ENCODE results near the gene PATJ.

DNA sequence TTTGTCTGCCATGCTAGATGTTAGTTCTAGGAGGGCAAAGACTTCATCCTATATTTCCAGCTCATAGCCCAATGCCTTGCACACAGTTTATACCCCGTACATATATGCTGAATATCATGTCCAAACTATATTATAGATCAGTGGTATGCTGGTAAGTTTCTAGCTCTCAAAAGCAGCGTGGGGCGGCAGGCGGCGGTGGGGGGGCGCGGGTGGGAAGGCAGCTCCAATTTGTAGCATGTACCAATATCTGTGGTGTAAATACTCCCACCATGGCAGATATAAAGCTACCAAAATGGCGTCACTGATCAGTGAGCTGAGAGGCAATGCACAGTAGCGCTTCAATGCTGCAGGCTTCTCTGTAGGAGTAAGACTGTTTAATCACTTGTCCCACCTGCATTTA is 77.1 kb downstream of the PATJ start:
- TF ChIP-seq, protein P1, sequence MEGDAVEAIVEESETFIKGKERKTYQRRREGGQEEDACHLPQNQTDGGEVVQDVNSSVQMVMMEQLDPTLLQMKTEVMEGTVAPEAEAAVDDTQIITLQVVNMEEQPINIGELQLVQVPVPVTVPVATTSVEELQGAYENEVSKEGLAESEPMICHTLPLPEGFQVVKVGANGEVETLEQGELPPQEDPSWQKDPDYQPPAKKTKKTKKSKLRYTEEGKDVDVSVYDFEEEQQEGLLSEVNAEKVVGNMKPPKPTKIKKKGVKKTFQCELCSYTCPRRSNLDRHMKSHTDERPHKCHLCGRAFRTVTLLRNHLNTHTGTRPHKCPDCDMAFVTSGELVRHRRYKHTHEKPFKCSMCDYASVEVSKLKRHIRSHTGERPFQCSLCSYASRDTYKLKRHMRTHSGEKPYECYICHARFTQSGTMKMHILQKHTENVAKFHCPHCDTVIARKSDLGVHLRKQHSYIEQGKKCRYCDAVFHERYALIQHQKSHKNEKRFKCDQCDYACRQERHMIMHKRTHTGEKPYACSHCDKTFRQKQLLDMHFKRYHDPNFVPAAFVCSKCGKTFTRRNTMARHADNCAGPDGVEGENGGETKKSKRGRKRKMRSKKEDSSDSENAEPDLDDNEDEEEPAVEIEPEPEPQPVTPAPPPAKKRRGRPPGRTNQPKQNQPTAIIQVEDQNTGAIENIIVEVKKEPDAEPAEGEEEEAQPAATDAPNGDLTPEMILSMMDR (IDR thresholded peaks at IDR 0.05) = no peak
- TF ChIP-seq POLR2A (IDR thresholded peaks at IDR 0.05) = no peak

Data from esophagus squamous epithelium (tissue), 4 donors.